K562 (cell line): ENCODE data around the gene DGCR6L. TPM values are rescaled to one million over a fixed set of nuclear protein-coding genes. Genes with fewer than 3 reads are reported as not detected.

Source experiments
- ARNT ChIP-seq, 2 experiments: fragments of 450-650 bp; IDR thresholded peaks; 2 replicates each; pipeline ENCODE4 v1.6.1; 2016; ENCODE audit warnings: mild to moderate bottlenecking in 1 of 2
- DDX20 ChIP-seq: fragments of 450-650 bp; IDR thresholded peaks from 2 replicates; pipeline ENCODE4 v1.6.1; 2016; ENCODE audit warnings: missing genetic modification characterization, low read depth, mild to moderate bottlenecking, missing compliant biosample characterization, moderate library complexity
- HMGXB4 ChIP-seq: sonication (generic); formaldehyde crosslinking; IDR thresholded peaks from 2 replicates; pipeline ENCODE4 v1.8.1; 2023; ENCODE audit warnings: mild to moderate bottlenecking, missing genetic modification reagents
- NUFIP1 ChIP-seq: fragments of 450-650 bp; IDR thresholded peaks from 2 replicates; pipeline ENCODE4 v1.6.1; 2018; ENCODE audit not compliant: partially characterized antibody
- RBM17 ChIP-seq: fragments of 200-400 bp; formaldehyde crosslinking; IDR thresholded peaks from 2 replicates; pipeline ENCODE4 v1.6.1; 2017; ENCODE audit warnings: low read depth, mild to moderate bottlenecking, low read length, borderline replicate concordance
- SAFB2 ChIP-seq: fragments of 200-400 bp; formaldehyde crosslinking; IDR thresholded peaks from 2 replicates; pipeline ENCODE4 v1.6.1; 2018; ENCODE audit warnings: borderline replicate concordance, low read length, low read depth, moderate library complexity; ENCODE audit not compliant: severe bottlenecking
- SIN3B ChIP-seq: fragments of 450-650 bp; IDR thresholded peaks from 2 replicates; pipeline ENCODE4 v1.6.1; 2017; ENCODE audit warnings: low read depth, mild to moderate bottlenecking, moderate library complexity
- SIX5 ChIP-seq, 2 experiments: IDR thresholded peaks; 2 replicates each; pipeline ENCODE4 v1.6.1; 2011; ENCODE audit warnings: low read length in 2 of 2, borderline replicate concordance in 1 of 2, low read depth in 1 of 2, mild to moderate bottlenecking in 1 of 2, moderate library complexity in 1 of 2; ENCODE audit not compliant: insufficient read depth in 1 of 2
- SMARCB1 ChIP-seq: IDR thresholded peaks from 2 replicates; pipeline ENCODE4 v1.6.1; 2011; ENCODE audit warnings: improper control_type of control experiment, low read depth; ENCODE audit not compliant: insufficient read length
- THRAP3 ChIP-seq: fragments of 450-650 bp; IDR thresholded peaks from 2 replicates; pipeline ENCODE4 v1.6.1; 2016; ENCODE audit warnings: mild to moderate bottlenecking, inconsistent platforms, borderline replicate concordance
- ZNF274 ChIP-seq: IDR thresholded peaks from 2 replicates; pipeline ENCODE4 v1.6.1; 2011; ENCODE audit warnings: low read depth, mild to moderate bottlenecking, low read length, moderate library complexity, borderline replicate concordance
- ZNF76 ChIP-seq: fragments of 250-450 bp; sonication (Bioruptor Pico); IDR thresholded peaks from 2 replicates; pipeline ENCODE4 v1.4.0; 2020; ENCODE audit warnings: mild to moderate bottlenecking, moderate library complexity, borderline replicate concordance
- polyA plus RNA-seq, 8 experiments: library from polyadenylated mRNA; depleted of rRNA in 4 of 8; stranded (reverse) in 5 of 8; unstranded in 3 of 8; fragments of >200 nt; fragmentation: Nextera tagmentation in 2 of 8; fragmentation: Illumina TruSeq in 1 of 8; extraction: Ambion mirVana in 2 of 8; extraction: Trizol in 1 of 8; gene quantifications; 2 replicates each; pipeline versions ENCODE4 v1.2.1 to v1.2.3, GENCODE V29; 2011 to 2014; ENCODE audit warnings: inconsistent platforms in 1 of 8, missing spikeins in 1 of 8
- total RNA-seq, 7 experiments: library from RNA; depleted of rRNA in 6 of 7; stranded (reverse); fragments of >200 nt in 6 of 7; fragmentation: Illumina TruSeq in 2 of 7; extraction: Trizol in 2 of 7; gene quantifications; 2 replicates each; pipeline versions ENCODE4 v1.2.1 to v1.2.3, GENCODE V29; 2011 to 2021; ENCODE audit warnings: low replicate concordance in 1 of 7
- TF ChIP-seq, protein P1 (sequence below): fragments of 450-650 bp; formaldehyde crosslinking; IDR thresholded peaks from 2 replicates; pipeline ENCODE4 v1.4.0; 2020; ENCODE audit warnings: mild to moderate bottlenecking
- TF ChIP-seq, protein P2 (sequence below): sonication (generic); formaldehyde crosslinking; IDR thresholded peaks from 2 replicates; pipeline ENCODE4 v1.8.1; 2023; ENCODE audit warnings: mild to moderate bottlenecking, missing genetic modification reagents, moderate library complexity

DGCR6L gene
- total and polyA plus RNA-seq, 9 of the 15 experiments (the other 6 are each of a cell fraction or from before 2014, with no cell fraction given): 3.6 to 151 (median 51.0) TPM

- TF ChIP-seq NUFIP1 (peak; percentile 79), SAFB2 (no peak), ZNF76 (CRISPR knock-in tag) (peak; percentile 66; the same call in 1 of the 2 replicates), HMGXB4 (CRISPR knock-in tag) (peak; percentile 76; the same call in 1 of the 2 replicates), THRAP3 (no peak), SIX5 (IDR thresholded peaks at IDR 0.05; ENCODE audit: borderline replicate concordance in 1 of 2, insufficient read depth in 1 of 2, low read depth in 1 of 2, low read length in 2 of 2) (no peak; a peak in 2 of 4 replicates), RBM17 (no peak), SMARCB1 (no peak), ARNT (IDR thresholded peaks at IDR 0.05) (no peak; a peak in 1 of 4 replicates), DDX20 (tag) (no peak), SIN3B (no peak), ZNF274 (no peak; the same call in 1 of the 2 replicates)
- TF ChIP-seq, protein P1, sequence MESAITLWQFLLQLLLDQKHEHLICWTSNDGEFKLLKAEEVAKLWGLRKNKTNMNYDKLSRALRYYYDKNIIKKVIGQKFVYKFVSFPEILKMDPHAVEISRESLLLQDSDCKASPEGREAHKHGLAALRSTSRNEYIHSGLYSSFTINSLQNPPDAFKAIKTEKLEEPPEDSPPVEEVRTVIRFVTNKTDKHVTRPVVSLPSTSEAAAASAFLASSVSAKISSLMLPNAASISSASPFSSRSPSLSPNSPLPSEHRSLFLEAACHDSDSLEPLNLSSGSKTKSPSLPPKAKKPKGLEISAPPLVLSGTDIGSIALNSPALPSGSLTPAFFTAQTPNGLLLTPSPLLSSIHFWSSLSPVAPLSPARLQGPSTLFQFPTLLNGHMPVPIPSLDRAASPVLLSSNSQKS (CRISPR knock-in tag): no peak; the same call in 1 of the 2 replicates
- TF ChIP-seq, protein P2, sequence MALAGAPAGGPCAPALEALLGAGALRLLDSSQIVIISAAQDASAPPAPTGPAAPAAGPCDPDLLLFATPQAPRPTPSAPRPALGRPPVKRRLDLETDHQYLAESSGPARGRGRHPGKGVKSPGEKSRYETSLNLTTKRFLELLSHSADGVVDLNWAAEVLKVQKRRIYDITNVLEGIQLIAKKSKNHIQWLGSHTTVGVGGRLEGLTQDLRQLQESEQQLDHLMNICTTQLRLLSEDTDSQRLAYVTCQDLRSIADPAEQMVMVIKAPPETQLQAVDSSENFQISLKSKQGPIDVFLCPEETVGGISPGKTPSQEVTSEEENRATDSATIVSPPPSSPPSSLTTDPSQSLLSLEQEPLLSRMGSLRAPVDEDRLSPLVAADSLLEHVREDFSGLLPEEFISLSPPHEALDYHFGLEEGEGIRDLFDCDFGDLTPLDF: peak; percentile 89
These were observed at the start of gene DGCR6L (continued) for GRCh38 chr22:20319745-20320658.
